HPDE6-E6E7 (cell line): Measurements from ENCODE around the gene CSF1R.

Source experiments
- DNase-seq: peaks from one replicate; pipeline ENCODE4 v3.0.0; 2011; ENCODE audit warnings: missing footprints; ENCODE audit errors: extremely low spot score

Gene CSF1R

GRCh38 chr5:150024346-150024984 lies 61.9 kb downstream of the CSF1R start:
- no peak for DNase-seq

GRCh38 chr5:150023136-150023535 lies 63.2 kb downstream of the CSF1R start:
- no peak for DNase-seq

GRCh38 chr5:150022681-150023080 lies 63.7 kb downstream of the CSF1R start:
- DNase-seq, result no peak

- DNase-seq, result peak; percentile 67
Observed at GRCh38 chr5:150022158-150022531, 64.2 kb downstream of the CSF1R start.

- peak; percentile 77 for DNase-seq
Observed at GRCh38 chr5:150021491-150022157, 64.7 kb downstream of the CSF1R start.

- no peak for DNase-seq
Observed at GRCh38 chr5:150020249-150020648, 66.1 kb downstream of the CSF1R start.

- peak; percentile 41 for DNase-seq
Observed at GRCh38 chr5:150017226-150018005, 68.9 kb downstream of the CSF1R start.

GRCh38 chr5:150016537-150016936 lies 69.8 kb downstream of the CSF1R start:
- no peak for DNase-seq

- DNase-seq, result no peak
Observed at GRCh38 chr5:150015415-150015814, 70.9 kb downstream of the CSF1R start.

- no peak for DNase-seq
Observed at GRCh38 chr5:150014456-150014855, 71.9 kb downstream of the CSF1R start.

- no peak for DNase-seq
Observed at GRCh38 chr5:150013931-150014330, 72.4 kb downstream of the CSF1R start.

- DNase-seq, result no peak
Observed at GRCh38 chr5:150009671-150010387, 76.5 kb downstream of the CSF1R start.

GRCh38 chr5:150007050-150007449 lies 79.3 kb downstream of the CSF1R start:
- DNase-seq, result no peak

- DNase-seq, result no peak
Observed at GRCh38 chr5:150006318-150006717, 80.0 kb downstream of the CSF1R start.
